HepG2 (cell line): ENCODE results near the gene FNDC3B. TPM values are rescaled to one million over a fixed set of nuclear protein-coding genes. Genes with fewer than 3 reads are reported as not detected.

Source experiments
- ARID5B ChIP-seq: IDR thresholded peaks from 2 replicates; pipeline ENCODE4 v1.4.0; 2020; ENCODE audit warnings: mild to moderate bottlenecking, missing genetic modification reagents
- DR1 ChIP-seq: sonication (generic); formaldehyde crosslinking; IDR thresholded peaks from 2 replicates; pipeline ENCODE4 v1.8.0; 2021; ENCODE audit warnings: mild to moderate bottlenecking, missing genetic modification reagents, inconsistent platforms
- FOXA3 ChIP-seq: IDR thresholded peaks from 2 replicates; pipeline ENCODE4 v1.6.1; 2016; ENCODE audit warnings: missing genetic modification reagents, missing compliant biosample characterization
- HOXA5 ChIP-seq: sonication (generic); formaldehyde crosslinking; IDR thresholded peaks from 2 replicates; pipeline ENCODE4 v1.4.0; 2020; ENCODE audit warnings: missing genetic modification reagents
- NFIC ChIP-seq: IDR thresholded peaks from 2 replicates; pipeline ENCODE4 v1.6.1; 2012; ENCODE audit warnings: mild to moderate bottlenecking, low read length, inconsistent platforms
- NFKBIZ ChIP-seq: IDR thresholded peaks from 2 replicates; pipeline ENCODE4 v1.6.1; 2018; ENCODE audit warnings: missing genetic modification reagents, missing compliant biosample characterization
- SAP130 ChIP-seq: IDR thresholded peaks from 2 replicates; pipeline ENCODE4 v1.6.1; 2016; ENCODE audit warnings: low read depth
- ZBTB39 ChIP-seq: sonication (generic); formaldehyde crosslinking; IDR thresholded peaks from 2 replicates; pipeline ENCODE4 v1.5.0; 2020; ENCODE audit warnings: missing genetic modification reagents
- ZEB1 ChIP-seq: IDR thresholded peaks from 2 replicates; pipeline ENCODE4 v1.6.1; 2012; ENCODE audit warnings: mild to moderate bottlenecking, low read depth, inconsistent platforms; ENCODE audit not compliant: insufficient replicate concordance
- ZGPAT ChIP-seq: IDR thresholded peaks from 2 replicates; pipeline ENCODE4 v1.6.1; 2016; ENCODE audit warnings: mild to moderate bottlenecking
- ZMYM4 ChIP-seq: sonication (generic); formaldehyde crosslinking; IDR thresholded peaks from 2 replicates; pipeline ENCODE4 v1.8.1; 2023; ENCODE audit warnings: mild to moderate bottlenecking, missing genetic modification reagents
- ZNF576 ChIP-seq: sonication (generic); formaldehyde crosslinking; IDR thresholded peaks from 2 replicates; pipeline ENCODE4 v1.4.0; 2020; ENCODE audit warnings: mild to moderate bottlenecking, missing genetic modification reagents
- ZSCAN5A ChIP-seq: sonication (generic); formaldehyde crosslinking; IDR thresholded peaks from 2 replicates; pipeline ENCODE4 v1.8.0; 2022; ENCODE audit warnings: mild to moderate bottlenecking, missing genetic modification reagents, borderline replicate concordance
- polyA plus RNA-seq, 8 experiments: library from polyadenylated mRNA; depleted of rRNA in 3 of 8; stranded (reverse) in 7 of 8; unstranded in 1 of 8; fragments of >200 nt; fragmentation: Illumina TruSeq in 4 of 8; extraction: Trizol in 4 of 8; gene quantifications; 2 replicates each; pipeline versions ENCODE4 v1.2.1 to v1.2.3, GENCODE V29; 2011 to 2016; ENCODE audit warnings: low read depth in 4 of 8, missing spikeins in 1 of 8, mixed read lengths in 1 of 8; ENCODE audit not compliant: insufficient read depth in 1 of 8
- total RNA-seq, 5 experiments: library from RNA; depleted of rRNA; stranded (reverse); fragments of >200 nt; fragmentation: Illumina TruSeq; extraction: Trizol; gene quantifications; 2 replicates each; pipeline ENCODE4 v1.2.3, GENCODE V29; 2016; ENCODE audit warnings: low read depth in 1 of 5
- TF ChIP-seq, protein P1 (sequence below): sonication (generic); formaldehyde crosslinking; IDR thresholded peaks from 2 replicates; pipeline ENCODE4 v1.5.0; 2020; ENCODE audit warnings: missing genetic modification reagents
- TF ChIP-seq, protein P2 (sequence below), 2 experiments: IDR thresholded peaks; 2 replicates each; pipeline ENCODE4 v1.6.1; 2011 to 2012; ENCODE audit warnings: low read length in 2 of 2, borderline replicate concordance in 1 of 2, low read depth in 1 of 2, mild to moderate bottlenecking in 1 of 2, moderate library complexity in 1 of 2

The FNDC3B gene
- total and polyA plus RNA-seq, 2 of the 13 experiments (the other 11 are each of a cell fraction or from before 2014, with no cell fraction given) = 74.8 to 103 TPM

DNA sequence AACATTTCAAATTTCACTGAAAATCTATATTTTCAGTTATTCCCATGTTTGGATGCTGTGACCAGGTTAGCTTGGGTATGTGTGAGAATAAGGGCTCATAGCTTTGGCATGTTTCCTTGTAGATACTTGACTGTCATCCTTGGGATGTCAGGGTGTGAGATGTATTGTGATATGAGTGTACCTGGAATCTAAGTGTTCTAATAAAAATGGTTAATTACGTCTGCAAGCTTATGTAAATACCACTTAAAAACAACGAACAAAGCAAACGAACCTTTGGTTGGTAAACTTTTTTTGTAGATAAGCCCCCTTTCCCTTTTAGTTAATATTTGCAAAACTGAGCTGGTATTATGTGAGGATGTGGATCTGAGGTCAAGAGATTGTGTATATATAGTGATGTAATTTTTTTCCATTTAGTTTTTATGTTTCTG lies 63.5 kb downstream of the FNDC3B start (continued):
- TF ChIP-seq ARID5B (peak; percentile 89), ZSCAN5A (CRISPR knock-in tag) (no peak), HOXA5 (no peak), NFIC (peak; percentile 97), FOXA3 (CRISPR knock-in tag) (peak; percentile 92), ZBTB39 (peak; percentile 90; the same call in 1 of the 2 replicates), ZNF576 (CRISPR knock-in tag) (no peak), ZEB1 (peak; percentile 75), DR1 (CRISPR knock-in tag) (no peak), ZMYM4 (CRISPR knock-in tag) (peak; percentile 42; the same call in 1 of the 2 replicates), NFKBIZ (CRISPR knock-in tag) (0 out of 2 replicates have a peak, but pooled peaks have one; percentile 42), ZGPAT (CRISPR knock-in tag) (peak; percentile 52; the same call in 1 of the 2 replicates), SAP130 (peak; percentile 63)
- TF ChIP-seq, protein P1, sequence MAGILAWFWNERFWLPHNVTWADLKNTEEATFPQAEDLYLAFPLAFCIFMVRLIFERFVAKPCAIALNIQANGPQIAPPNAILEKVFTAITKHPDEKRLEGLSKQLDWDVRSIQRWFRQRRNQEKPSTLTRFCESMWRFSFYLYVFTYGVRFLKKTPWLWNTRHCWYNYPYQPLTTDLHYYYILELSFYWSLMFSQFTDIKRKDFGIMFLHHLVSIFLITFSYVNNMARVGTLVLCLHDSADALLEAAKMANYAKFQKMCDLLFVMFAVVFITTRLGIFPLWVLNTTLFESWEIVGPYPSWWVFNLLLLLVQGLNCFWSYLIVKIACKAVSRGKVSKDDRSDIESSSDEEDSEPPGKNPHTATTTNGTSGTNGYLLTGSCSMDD (CRISPR knock-in tag) = no peak
- TF ChIP-seq, protein P2, sequence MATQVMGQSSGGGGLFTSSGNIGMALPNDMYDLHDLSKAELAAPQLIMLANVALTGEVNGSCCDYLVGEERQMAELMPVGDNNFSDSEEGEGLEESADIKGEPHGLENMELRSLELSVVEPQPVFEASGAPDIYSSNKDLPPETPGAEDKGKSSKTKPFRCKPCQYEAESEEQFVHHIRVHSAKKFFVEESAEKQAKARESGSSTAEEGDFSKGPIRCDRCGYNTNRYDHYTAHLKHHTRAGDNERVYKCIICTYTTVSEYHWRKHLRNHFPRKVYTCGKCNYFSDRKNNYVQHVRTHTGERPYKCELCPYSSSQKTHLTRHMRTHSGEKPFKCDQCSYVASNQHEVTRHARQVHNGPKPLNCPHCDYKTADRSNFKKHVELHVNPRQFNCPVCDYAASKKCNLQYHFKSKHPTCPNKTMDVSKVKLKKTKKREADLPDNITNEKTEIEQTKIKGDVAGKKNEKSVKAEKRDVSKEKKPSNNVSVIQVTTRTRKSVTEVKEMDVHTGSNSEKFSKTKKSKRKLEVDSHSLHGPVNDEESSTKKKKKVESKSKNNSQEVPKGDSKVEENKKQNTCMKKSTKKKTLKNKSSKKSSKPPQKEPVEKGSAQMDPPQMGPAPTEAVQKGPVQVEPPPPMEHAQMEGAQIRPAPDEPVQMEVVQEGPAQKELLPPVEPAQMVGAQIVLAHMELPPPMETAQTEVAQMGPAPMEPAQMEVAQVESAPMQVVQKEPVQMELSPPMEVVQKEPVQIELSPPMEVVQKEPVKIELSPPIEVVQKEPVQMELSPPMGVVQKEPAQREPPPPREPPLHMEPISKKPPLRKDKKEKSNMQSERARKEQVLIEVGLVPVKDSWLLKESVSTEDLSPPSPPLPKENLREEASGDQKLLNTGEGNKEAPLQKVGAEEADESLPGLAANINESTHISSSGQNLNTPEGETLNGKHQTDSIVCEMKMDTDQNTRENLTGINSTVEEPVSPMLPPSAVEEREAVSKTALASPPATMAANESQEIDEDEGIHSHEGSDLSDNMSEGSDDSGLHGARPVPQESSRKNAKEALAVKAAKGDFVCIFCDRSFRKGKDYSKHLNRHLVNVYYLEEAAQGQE (IDR thresholded peaks at IDR 0.05; ENCODE audit: borderline replicate concordance in 1 of 2, low read depth in 1 of 2, low read length in 2 of 2) = peak in 1 of 2 experiments; percentile 32; a peak in 1 of 4 replicates
